Effector memory CD4-positive, alpha-beta T cell (primary cell): ENCODE results near the gene MYOM1.

ENCODE experiments used
- DNase-seq, 3 donors: peaks; one replicate each; pipeline ENCODE4 v3.0.0-alpha.2; 2020
- H3K27ac ChIP-seq: 2 replicates; pipeline ENCODE4 v1.7.0; 2013; ENCODE audit warnings: mild to moderate bottlenecking, low read length, moderate library complexity; ENCODE audit not compliant: insufficient read depth, poor library complexity, severe bottlenecking
- H3K27me3 ChIP-seq: replicated peaks from 2 replicates; pipeline ENCODE4 v1.7.0; 2013; ENCODE audit warnings: mild to moderate bottlenecking, low read length; ENCODE audit not compliant: insufficient read depth, control insufficient read depth, poor library complexity, severe bottlenecking
- H3K36me3 ChIP-seq: 2 replicates; pipeline ENCODE4 v1.7.0; 2013; ENCODE audit warnings: mild to moderate bottlenecking, low read length, moderate library complexity; ENCODE audit not compliant: control insufficient read depth, insufficient read depth
- H3K4me1 ChIP-seq: 2 replicates; pipeline ENCODE4 v1.7.0; 2013; ENCODE audit warnings: low read length, mild to moderate bottlenecking; ENCODE audit not compliant: control insufficient read depth, insufficient read depth, poor library complexity, severe bottlenecking
- H3K4me3 ChIP-seq: 2 replicates; pipeline ENCODE4 v1.7.0; 2013; ENCODE audit warnings: low read length, low read depth, mild to moderate bottlenecking; ENCODE audit not compliant: insufficient read depth, poor library complexity, severe bottlenecking
- H3K9me3 ChIP-seq: 2 replicates; pipeline ENCODE4 v1.7.0; 2013; ENCODE audit warnings: mild to moderate bottlenecking, low read length, moderate library complexity; ENCODE audit not compliant: control insufficient read depth

Gene MYOM1

DNA sequence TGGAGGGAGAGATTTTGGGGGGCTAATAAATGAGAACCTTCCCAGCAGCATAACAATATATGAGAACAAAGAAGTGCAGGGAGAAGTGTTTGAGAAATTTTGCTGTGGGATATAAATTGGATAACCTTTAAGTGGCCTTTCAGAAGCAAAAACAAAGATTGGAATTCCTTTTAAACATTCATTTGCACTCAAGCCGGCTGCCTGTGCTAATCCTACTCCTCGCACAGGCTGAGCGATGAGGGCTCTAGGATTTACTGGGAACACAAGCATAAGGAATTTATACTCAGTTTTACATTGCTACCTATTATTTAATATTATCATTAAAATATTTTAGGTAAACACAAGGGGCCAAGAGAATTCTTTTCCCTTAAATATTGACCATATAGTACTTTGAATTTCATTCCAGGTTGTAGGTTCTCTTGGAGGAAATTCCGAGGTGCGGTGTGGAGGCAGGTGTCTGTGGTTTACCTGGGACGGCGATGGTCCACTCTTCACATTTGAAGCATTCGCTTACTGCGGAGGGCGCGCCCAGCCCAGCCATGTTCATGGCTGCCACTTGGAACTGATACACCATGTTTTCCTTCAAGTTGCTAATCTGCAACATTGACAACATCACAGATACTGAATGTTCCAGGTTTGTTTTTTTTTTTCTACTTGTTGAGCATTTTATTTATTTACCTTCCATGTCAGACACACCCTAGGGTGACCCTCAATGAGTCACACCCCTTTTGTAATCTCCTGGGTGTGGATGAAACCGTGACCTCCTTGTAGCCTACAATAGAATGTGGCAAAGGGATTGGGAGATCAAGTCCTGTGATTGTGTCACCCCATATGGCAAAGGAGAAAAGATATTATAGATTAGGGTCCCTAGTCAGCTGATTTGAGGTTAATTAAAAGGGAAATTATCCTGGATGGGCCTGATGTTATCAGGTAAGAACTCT, 100.1 kb downstream of the MYOM1 start:
- H3K36me3 ChIP-seq: no peaks in the 10 kb centered on the region
- no peak for DNase-seq
- no peaks in the 10 kb centered on the region for H3K4me1 ChIP-seq
- H3K27ac ChIP-seq: no peak overlapping the region
- H3K4me3 ChIP-seq: no peak overlapping the region
- H3K27me3 ChIP-seq: no peaks in the 10 kb centered on the region
- no peaks in the 10 kb centered on the region for H3K9me3 ChIP-seq

DNA sequence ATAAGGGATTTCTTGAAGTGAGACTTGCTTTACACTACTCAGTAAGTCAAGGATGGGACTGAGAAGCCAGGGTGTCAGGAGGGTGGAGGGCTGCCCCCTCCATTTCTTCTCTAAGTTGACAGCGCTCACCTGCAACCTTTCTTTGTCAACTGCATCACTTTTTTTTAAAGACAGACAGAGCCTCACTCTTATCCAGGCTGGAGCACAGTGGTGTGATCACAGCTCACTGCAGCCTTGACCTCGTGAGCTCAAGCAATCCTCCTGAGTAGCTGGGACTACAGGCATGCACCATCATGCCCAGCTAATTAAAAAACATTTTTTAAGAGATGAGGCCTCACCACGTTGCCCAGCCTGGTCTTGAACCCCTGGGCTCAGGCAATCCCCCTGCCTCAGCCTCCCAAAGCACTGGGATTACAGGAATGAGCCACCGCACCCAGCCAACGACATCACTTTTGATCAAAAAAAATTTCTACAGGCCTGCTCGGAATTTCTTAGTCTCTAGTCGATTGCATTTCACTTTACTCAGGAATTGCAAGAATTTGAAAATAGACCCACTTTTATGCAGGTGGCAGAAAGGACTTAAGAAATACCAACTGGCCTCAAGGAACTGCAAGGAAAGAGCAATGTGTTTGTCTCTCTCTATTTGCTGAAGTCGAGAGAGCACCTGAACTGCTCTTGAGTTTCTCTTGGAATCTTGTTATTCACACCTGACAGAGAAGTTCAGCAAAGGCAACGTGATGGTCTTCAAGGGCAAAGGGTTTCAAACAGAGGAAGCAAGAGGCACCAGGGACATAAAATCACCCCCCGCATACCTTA, 101.4 kb downstream of the MYOM1 start:
- no peaks in the 10 kb centered on the region for H3K27me3 ChIP-seq
- H3K36me3 ChIP-seq: no peaks in the 10 kb centered on the region
- H3K4me1 ChIP-seq: no peaks in the 10 kb centered on the region
- no peak overlapping the region for H3K4me3 ChIP-seq
- no peaks in the 10 kb centered on the region for H3K9me3 ChIP-seq
- H3K27ac ChIP-seq: no peak overlapping the region
- DNase-seq: no peak

DNA sequence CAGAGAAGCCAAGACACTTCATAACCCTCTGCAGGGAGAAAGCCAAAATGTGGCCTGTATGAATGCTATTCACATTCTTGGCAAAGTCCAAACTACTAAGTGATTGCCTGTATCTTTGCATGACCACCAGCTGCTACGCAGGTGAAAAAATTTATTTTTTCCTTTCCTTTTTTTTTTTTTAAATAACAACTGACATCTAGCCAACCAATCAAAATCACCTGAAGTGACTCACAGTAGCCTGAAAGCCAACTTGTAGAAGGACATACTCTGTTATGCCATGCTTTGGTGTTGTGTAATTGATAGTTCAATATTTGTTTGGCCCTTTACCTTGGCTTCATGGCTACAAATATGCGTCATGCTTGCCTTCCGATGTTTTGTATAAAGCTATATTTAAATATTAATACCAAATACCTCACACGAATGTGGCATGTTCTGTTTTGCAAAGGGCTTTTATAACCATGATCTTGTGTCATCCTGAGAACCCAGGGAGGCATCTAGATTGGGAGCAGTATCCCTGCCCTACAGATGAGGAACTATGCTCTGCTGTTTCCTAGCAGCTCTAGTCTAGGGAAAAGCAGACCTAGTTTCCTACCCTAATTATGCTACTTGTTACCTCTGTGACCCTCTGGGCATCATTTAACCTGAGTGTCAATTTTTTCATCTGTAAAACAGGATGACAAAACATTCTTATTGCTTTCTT, 102.1 kb downstream of the MYOM1 start:
- no peak overlapping the region for H3K27ac ChIP-seq
- H3K4me3 ChIP-seq: no peak overlapping the region
- H3K36me3 ChIP-seq: no peaks in the 10 kb centered on the region
- DNase-seq: no peak
- no peaks in the 10 kb centered on the region for H3K4me1 ChIP-seq
- H3K9me3 ChIP-seq: no peaks in the 10 kb centered on the region
- H3K27me3 ChIP-seq: no peaks in the 10 kb centered on the region

DNA sequence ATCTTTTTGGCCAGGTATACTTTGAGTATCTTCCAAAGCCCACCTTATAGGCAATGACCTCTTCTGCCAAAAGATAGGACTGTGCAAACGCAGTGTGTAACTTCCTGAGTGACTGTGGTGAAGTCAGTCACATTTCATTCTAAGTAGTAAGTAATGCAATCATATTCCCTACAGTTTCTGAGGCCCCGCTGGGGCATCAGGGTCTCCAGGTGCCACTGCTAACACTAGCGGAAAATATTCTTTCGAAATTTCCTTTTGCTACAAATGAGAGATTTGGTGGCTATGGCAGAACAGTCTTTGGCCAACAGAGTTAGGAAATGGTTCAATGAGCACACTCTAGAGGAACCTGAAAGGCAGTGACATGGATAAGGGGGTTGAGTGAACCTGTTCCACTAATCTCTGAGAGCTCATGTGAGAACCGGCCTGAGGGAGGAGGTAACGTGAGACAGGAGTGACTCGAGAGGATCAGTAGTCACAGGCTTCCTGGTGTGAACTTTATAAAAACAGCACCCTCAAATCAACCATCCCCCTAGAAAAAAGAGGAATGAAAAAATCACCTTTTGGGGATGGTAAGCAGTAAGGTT, 104.2 kb downstream of the MYOM1 start:
- H3K27me3 ChIP-seq: no peaks in the 10 kb centered on the region
- H3K36me3 ChIP-seq: no peaks in the 10 kb centered on the region
- H3K4me1 ChIP-seq: no peaks in the 10 kb centered on the region
- H3K27ac ChIP-seq: no peak overlapping the region
- no peak overlapping the region for H3K4me3 ChIP-seq
- no peak for DNase-seq
- H3K9me3 ChIP-seq: no peaks in the 10 kb centered on the region

DNA sequence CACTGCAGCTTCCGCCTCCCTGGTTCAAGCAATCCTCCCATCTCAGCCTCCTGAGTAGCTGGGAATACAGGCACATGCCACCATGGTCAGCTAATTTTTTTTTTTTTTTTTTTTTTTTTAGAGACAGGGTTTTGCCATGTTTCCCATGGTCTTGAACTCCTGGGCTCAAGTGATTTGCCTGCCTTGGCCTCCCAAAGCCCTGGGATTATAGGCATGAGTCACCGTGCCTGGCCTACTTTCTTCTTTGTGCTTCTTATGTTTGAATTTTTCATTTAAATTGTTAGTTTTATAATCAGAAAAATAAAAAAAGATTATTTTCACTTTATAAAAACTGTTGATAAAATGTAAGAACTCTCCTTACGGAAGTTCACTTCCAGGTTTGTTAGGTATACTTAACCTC, 105.3 kb downstream of the MYOM1 start:
- DNase-seq: no peak
- H3K4me3 ChIP-seq: no peak overlapping the region
- no peaks in the 10 kb centered on the region for H3K4me1 ChIP-seq
- no peak overlapping the region for H3K27ac ChIP-seq
- H3K9me3 ChIP-seq: no peaks in the 10 kb centered on the region
- H3K36me3 ChIP-seq: no peaks in the 10 kb centered on the region
- H3K27me3 ChIP-seq: no peaks in the 10 kb centered on the region

DNA sequence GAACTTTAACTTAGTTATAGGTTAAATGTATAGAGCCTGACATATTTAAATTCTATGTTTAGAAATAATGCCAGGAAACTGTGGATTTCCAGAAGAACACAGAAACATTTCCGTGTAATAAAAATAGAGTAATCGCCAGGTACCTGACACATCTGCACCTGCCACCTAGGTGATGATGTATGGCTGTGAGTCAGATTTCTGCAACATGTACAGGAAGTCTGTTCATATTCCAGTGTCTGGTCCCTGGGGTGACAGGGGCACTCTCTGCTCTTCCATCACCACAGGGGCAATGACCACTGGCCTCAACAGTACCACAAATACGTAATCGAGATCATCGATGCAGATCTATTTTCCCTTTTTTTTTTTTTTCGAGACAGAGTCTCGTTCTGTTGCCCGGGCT, 105.7 kb downstream of the MYOM1 start:
- Histone ChIP-seq H3K36me3 (no peaks in the 10 kb centered on the region), H3K4me3 (no peak overlapping the region), H3K9me3 (no peaks in the 10 kb centered on the region), H3K4me1 (no peaks in the 10 kb centered on the region), H3K27ac (no peak overlapping the region), H3K27me3 (no peaks in the 10 kb centered on the region)
- DNase-seq: no peak

DNA sequence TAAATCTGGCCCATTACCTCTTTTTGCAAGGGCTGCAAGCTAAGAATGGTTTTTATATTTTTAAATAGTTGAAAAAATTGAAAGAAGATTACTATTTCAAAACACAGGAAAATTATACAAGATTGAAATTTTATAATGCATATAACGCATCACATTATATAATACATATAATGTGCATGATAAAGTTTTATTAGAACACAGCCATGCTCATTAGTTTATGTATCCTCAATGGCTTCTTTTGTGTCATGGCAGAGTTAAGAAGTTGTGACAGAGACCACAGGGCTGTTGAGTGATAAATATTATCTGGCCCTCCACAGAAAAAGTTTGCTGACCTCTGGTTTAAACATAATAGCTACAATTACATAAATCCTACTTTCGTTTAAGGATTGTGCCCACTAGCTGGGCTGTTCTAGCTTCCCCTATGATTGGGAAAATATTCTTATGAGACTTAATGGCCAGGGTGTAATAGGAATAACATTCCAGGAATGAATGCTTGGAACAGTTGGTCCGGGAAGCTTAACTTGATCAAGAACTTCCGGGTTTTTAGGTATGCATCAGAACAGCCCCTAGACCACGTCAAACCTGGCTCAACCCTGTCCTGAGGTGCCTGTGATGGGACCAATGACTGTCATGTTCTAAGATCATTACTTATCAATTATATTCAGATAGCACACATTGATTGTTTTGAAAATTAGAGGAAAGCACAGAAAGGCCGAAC, 108.1 kb downstream of the MYOM1 start:
- no peaks in the 10 kb centered on the region for H3K9me3 ChIP-seq

DNA sequence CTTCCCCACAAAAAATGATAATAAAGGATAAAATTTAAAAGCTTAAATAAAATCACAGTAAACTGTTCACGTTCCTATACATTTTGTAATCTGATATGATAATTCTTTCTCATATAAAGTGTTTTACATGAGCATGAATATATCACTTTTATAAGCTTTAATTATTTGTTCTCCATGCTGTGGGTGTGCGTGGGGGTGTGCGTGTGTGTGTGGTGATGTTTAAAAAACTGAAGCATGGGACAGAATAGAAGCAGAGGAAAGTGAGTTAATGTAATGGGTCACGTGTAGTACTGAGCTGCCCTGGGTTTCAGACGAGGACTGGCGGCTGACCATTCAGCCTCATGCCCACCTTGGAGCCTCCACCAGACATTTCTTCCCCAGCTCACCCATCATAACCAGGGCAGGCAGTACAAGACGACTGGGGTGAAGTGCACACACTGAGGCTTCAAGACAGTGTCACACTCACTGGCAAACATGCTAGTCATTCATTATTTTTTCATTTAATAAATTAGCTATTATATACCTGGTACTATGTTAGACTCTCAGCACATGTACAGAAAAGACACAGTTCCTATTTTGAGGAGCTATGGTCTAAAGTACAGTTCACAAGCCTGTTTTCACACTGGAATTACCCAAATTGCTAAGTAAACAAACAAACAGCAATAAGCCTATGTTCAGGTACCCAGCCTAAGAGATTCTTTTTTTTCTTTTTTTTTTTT, 109.6 kb downstream of the MYOM1 start:
- no peaks in the 10 kb centered on the region for H3K9me3 ChIP-seq
- no peaks in the 10 kb centered on the region for H3K4me1 ChIP-seq
- no peak for DNase-seq
- H3K4me3 ChIP-seq: no peak overlapping the region
- H3K27ac ChIP-seq: no peak overlapping the region
- no peaks in the 10 kb centered on the region for H3K27me3 ChIP-seq
- H3K36me3 ChIP-seq: no peaks in the 10 kb centered on the region

More for the DNA sequence above, 108.1 kb downstream of the MYOM1 start:
- Histone ChIP-seq H3K27me3 (no peaks in the 10 kb centered on the region), H3K4me3 (no peak overlapping the region), H3K4me1 (no peaks in the 10 kb centered on the region), H3K36me3 (no peaks in the 10 kb centered on the region), H3K27ac (no peak overlapping the region)
- no peak for DNase-seq

DNA sequence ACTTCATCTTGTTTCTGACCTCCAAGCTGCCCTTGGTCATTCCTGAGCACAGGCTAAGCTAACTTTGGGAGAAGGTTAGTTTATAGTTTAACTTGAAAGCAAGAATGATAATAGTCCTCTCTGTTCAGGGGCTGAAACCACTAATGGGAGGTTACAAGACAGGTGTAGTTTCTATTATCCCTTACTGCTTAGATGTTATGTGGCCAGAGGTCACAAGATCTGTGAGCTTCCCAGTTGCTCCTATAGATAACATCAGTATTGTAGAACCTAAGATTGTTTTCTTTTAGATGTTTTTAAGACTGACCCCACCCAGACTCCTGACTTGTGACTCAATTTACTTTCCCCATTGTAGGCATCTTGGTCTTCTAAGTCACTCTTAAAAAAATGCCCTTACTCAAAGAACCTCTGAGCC, 112.0 kb downstream of the MYOM1 start:
- Histone ChIP-seq H3K36me3 (no peaks in the 10 kb centered on the region), H3K9me3 (no peaks in the 10 kb centered on the region), H3K27me3 (no peaks in the 10 kb centered on the region), H3K4me3 (no peak overlapping the region), H3K27ac (no peak overlapping the region), H3K4me1 (no peaks in the 10 kb centered on the region)
- no peak for DNase-seq
